GM21723 (cell line): ENCODE results near the gene RNH1.

Experiments used
- ATAC-seq: cut with Tn5 transposase; IDR thresholded peaks from one replicate; pipeline ENCODE4 v1.9.1; 2021; ENCODE audit warnings: mild to moderate bottlenecking, moderate library complexity; ENCODE audit not compliant: unreplicated experiment

The RNH1 gene

DNA sequence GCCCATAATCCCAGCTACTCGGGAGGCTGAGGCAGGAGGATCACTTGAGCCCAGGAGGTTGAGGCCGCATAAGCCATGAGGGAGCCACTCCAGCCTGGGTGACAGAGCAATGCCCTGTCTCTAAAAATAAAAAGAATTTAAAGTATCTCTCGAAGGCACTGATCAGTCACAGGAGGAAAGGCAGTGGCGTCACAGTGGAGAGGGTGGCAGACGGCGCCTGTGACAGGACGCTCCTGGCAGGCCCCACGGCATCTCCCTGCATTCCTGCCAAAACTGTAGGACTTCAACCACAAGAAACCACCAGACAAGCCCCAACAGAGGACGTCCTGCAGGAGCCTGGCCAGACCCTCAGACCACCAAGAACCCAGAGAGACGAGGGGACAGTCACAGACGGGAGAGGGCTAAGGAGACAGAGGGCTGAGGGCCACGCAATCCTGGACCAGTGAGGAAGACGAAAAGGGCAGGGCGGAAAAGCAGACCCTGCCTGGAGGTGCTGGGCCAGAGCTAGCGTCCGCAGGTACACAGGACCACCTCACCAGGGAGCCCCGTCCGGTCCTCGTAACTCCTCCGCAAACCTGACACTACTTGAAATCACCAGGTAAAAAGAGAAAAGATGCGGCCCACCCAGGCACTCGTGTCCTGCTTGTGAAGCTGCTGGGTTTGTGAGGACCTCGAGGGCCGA, 5.9 kb downstream of the RNH1 start:
- no peak for ATAC-seq

DNA sequence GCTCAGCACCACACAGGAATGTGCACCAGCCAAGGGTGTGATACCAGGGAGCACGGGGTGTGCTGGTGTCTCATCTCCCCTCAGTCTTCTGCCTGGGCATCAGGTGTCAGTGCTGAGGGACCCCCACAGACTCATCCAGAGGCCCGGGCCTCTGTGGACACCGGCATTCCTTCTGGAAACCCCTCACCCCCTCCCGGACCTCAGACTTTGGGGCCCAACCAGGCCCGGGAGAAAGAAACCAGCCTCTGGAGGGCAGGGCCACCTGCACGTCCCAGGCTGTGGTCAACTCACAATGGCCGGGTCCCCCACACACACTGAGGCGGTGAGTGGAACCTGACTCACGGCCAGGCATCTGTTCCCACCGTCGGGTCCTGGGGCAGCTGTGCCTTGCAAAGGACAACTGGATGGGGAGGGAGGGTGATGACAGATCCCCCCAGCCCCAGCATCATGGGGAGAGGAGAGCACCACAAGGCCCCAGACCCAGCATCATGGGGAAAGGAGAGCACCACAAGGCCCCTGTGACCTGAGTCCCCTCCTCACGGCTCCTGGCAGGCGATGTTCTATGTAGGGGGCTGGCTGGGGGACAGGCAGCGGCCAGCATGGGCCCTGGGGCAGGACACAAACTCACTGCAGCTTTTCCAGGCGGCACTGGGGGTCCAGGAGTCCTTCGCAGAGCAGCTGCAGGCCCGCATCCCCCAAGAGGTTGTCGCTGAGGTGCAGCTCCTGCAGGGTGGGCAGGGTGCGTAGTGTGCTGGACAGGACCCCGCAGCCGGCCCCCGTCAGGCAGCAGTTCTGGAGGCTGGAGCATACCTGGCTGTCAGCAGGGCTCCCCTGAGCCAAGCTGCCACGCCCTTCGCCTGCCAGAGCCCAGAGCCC, 7.6 kb downstream of the RNH1 start:
- no peak for ATAC-seq

DNA sequence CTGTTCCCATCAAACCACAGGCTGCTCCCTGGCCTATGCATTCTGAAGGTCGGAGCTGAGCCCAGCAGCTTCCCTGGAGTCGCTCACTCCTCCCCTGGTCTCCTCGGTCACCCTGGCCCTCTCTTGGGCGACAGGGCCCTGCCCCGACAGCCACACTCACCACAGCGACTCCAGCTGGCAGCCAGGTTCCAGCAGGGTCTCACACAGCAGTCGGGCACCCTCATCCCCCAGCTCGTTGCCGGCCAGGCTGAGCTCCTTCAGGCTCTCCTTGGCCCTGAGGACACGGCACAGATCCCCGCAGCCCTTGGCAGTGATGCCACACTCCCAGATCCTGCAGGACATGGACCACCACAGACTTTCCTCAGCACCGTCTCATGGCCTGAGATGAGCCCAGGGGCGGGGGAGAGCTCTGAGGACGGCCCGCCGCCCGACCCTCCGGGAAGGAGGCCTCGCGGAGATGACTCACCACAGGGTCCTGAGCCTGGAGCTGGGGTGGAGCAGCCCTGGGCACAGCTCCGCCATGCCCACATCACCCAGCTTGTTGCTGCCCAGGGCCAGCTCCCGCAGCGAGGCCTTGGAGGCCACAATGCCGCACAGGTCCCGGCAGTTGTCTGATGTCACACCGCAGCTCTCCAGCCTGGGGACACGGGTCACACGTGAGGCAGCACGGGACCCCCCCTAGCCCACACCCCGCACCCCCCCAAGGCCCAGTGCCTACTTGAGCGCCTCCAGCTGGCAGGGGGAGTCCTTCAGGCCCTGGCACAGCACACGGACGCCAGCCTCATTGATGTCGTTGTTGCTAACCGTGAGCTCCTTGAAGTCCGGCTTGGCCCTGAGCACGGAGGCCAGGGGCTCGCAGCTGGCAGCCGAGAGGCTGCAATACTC, 8.5 kb downstream of the RNH1 start:
- ATAC-seq = no peak

DNA sequence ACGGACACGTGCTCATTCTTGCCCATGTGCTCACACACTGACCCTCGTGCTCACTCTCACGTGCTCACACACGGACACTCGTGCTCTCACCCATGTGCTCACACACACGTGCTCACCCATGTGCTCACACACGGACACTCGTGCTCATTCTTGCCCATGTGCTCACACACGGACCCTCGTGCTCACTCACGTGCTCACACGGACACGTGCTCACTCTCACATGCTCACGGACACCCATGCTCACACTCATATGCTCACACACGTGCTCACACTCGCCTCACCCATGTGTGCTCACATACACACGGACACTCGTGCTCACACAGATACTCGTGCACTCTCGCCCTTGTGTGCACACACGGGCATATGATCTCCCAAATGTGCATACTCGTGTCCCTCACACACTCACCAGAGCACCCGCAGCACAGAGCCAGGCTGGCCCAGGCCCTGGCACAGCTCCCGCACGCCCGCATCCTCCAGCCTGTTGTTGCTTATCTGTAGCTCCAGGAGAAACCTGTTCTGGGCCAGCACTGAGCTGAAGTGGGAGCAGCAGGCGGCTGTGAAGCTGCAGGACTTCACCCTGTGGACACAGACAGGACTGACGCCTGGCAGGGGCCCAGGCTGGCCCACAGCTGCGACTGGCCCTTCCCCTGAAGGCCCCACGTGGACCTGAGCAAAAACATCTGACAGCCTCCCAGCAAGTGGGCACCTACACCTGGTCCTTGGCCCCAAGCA, 9.3 kb downstream of the RNH1 start:
- no peak for ATAC-seq

DNA sequence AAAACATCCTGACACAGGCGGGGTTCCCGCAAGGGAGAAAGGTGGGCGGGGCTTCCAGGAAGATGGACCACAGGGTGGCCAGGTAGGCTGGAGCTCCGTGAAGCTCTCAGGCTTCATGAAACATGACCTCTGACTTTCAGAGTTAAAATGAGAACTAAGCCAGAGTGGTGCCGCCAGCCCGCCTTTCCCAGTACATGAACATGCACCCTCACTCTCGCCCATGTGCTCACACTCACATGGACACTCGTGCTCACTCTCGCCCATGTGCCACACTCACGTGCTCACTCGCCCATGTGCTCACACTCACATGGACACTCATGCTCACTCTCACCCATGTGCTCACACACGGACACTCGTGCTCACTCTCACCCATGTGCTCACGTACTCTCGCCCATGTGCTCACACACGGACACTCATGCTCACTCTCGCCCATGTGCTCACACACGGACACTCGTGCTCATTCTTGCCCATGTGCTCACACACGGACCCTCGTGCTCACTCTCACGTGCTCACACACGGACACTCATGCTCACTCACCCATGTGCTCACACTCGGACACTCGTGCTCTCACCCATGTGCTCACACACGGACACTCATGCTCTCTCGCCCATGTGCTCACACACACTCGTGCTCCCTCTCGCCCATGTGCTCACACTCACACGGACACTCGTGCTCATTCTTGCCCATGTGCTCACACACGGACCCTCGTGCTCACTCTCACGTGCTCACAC, 10.0 kb downstream of the RNH1 start:
- ATAC-seq = no peak

DNA sequence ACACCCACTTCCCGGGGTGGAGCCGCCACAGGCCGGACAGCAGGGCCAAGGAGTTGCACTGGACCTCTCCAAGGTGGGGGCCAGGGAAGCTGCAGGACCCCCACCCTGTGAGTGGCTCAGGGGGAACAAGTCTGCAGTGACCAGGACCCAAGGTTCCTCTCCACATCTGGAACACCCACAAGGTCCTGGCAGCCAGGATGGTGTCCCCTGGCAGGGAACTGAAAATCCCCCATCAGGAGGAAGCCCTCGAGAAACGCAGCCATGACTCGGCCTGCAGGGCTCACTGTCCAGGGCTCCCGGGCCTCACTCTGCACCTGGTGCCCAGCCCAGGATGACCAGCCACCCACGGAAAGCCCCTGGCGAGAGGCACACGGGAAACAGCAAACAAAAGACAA, 11.5 kb downstream of the RNH1 start:
- no peak for ATAC-seq

DNA sequence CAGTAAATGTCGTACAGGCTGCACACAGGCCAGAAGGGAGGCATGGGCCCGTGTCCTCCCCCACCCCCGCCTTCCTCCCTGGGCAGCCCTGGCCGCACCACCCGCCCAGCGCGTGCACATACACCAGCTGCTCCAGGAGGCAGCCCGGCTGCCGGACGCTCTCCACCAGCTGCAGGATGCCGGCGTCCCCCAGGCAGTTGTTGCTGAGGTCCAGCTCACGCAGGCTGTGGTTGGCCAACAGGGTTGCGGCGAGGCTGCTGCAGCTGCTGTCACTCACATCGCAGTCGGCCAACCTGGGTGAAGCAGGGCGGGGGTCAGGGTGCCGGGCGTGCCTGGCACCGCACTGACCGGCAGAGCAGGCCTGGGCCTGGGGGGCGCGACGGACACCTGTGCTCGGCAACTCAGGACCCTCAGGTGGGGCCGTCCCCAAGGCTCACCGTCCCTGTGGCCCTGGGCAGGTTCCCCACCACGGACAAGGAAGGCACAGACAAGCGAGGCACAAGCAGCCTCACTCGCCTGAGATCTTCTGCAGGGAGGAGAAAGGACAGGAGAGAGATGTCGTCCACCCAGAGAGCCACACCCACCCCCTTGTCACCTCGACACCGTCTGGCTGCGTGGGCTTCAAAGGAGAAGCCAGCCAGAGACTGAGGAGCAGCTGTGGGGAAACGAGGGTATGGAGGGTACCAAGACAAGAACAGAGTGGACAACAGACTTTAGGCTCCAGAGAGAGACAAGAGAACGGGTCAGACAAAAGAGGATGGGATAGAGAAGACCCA, 12.1 kb downstream of the RNH1 start:
- no peak for ATAC-seq

DNA sequence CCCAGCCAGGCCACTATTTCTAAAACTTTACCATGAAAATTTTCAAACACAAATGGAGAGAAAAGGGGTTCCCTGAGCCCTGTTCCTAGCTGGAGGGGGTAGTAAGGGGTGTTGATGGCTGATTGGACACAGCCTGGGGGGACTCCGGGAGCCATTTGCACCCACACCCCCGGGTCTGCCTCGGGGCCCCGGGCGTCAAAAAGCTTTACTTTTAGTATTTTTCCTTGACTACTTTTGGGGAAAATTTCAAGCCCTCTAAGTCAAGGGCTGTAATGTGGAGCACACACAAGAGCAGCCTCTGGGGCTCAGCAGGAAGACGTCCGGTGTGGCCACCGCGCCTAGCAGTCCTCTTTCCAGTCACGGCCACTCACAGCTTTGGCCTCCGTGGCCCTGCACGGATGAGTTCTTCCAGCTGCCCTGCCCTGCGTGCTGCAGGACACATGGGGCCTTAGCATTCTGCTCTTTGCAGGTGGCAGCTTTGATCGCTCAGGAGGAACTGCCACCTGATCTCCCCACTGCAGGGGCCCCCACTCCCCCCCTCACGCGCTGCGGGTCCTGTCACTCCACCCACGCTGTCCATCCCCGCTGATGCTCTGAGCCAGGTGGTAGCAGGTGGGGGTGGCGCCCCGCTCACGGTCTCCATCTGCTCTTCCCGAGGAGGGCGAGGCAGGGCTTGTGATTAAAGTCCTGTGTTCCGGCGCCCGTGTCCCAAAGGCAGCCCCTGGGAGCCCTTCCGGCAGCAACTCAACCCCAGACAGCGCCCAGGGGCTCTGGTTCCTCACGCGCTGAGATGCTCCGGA, 14.4 kb downstream of the RNH1 start:
- ATAC-seq = no peak

DNA sequence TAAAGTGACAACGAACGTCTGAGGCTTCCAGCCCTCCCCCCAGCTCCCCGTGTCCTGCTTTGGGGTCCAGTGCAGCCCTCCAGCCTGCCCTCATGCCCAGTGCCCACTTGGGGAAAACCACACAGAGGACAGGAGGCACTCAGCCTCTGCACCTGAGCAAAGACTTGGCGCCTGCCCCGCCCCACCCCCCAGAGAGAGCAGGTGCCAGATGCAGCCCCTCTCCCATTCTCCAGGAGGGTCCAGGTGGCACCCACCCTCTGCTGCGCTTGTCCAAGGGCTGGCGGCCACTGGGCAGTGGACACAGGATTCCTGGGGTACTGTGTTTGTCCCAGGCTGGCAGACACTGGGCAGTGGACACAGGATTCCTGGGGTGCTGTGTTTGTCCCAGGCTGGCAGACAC, 15.7 kb downstream of the RNH1 start:
- no peak for ATAC-seq

DNA sequence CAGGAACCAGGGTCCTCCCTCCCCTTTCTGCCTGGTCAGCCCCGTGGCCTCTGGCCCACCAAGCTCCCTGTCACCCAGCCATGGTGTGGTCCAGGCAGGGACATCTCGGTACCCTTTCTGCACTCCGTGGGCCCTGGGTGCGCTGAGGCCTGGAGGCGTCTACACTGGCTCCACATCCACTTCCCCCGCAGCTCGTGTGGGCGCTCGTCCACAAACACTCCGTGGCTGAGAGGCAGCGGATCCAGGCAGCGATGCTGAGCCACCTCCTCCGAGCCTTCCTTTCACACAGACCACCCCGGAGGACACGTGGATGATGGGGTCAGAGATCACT, 16.1 kb downstream of the RNH1 start:
- no peak for ATAC-seq

DNA sequence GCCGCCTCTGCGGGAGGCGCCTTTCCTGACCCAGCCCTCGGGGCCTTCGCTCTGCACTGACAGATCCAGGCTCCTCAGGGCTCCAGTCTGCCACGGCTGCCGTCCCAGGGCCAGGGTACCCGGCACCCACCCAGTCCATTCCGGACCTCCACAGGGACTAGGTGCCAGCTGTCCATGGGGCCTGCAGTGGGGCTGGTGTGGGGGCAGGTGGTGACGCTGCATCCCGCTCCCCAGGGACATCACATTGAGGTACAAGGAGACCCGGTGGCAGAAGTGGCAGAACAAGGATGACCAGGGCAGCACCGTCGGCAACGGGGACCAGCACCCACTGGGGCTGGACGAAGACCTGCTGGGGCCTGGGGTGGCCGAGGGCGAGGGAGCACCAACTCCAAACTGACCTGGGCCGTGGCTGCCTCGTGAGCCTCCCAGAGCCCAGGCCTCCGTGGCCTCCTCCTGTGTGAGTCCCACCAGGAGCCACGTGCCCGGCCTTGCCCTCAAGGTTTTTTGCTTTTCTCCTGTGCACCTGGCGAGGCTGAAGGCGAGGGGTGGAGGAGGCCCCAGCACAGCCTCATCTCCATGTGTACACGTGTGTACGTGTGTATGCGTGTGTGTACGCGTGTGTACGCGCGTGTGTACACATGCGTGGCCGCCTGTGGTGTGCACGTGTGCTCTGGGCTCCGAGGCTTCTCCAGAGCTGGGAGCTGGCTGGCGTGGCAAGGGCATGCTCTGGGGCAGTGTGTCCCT, 16.7 kb downstream of the RNH1 start:
- no peak for ATAC-seq

DNA sequence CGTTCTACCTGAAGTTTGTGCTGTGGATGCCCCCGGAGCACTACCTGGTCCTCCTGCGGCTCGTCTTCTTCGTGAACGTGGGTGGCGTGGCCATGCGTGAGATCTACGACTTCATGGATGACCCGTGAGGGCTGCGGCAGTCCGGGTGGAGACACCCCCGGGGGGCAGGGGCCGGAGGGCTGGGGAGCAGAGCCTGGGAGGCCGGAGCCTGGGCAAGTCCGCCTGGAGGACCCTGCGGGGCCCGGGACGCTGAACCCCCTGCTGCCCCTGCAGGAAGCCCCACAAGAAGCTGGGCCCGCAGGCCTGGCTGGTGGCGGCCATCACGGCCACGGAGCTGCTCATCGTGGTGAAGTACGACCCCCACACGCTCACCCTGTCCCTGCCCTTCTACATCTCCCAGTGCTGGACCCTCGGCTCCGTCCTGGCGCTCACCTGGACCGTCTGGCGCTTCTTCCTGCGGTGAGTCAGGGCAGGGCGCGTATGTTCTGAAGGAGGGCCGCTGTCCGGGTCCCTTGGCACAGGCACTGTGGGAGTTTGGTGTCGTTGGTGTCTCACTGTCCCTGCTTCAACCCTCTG, 17.3 kb downstream of the RNH1 start:
- no peak for ATAC-seq

DNA sequence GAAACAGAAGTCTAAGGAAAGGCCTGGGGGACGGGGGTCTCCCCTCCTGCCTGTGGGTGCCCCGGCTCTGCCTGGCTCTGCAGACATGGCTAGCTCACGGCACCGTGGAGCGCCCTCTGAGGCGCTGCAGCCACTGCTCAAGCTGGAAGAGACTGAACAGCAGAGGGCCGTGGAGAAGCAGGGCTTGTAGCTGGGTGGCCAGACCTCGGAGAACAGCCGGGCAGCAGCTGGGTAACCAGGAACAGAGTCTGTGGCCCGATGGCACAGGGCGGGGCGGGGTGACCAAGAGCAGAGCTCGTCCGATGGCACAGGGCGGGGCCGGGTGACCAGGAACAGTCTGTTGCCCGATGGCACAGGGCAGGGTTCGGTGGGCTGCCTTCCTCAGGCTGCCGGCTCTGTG, 18.1 kb downstream of the RNH1 start:
- ATAC-seq = no peak

DNA sequence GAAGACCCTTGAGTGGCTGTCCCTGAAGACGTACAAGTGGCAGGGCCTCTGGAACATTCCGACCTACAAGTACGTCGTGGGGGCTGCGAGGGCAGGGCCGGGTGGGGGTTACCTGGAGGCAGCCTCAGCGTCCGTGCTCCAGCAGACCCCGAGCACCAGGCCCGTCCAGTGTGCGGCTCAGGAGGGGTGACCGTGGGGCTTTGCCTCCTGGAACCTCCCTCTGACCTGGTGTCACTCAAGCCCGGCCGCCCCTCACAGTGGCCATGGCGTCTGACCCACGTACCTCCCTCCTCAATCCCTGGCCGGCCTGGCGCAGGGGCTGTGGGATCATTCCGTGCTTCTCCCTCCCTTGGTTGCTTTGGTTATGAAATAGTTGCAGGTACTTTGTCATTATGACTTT, 18.5 kb downstream of the RNH1 start:
- ATAC-seq = no peak

DNA sequence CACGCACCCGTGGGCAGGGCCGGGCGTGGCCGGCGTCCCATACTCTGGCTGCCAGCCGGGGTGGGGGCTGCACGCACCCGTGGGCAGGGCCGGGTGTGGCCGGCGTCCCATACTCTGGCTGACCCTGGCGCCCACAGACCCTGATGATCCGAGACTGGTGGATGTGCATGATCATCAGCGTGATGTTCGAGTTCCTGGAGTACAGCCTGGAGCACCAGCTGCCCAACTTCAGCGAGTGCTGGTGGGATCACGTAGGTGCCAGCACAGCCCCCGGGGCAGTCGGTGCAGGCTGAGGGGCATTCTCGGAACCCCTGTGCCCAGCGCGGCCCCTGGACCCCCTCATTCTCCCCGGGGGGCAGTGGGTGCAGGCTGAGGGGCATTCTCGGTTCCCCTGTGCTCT, 19.0 kb downstream of the RNH1 start:
- no peak for ATAC-seq

DNA sequence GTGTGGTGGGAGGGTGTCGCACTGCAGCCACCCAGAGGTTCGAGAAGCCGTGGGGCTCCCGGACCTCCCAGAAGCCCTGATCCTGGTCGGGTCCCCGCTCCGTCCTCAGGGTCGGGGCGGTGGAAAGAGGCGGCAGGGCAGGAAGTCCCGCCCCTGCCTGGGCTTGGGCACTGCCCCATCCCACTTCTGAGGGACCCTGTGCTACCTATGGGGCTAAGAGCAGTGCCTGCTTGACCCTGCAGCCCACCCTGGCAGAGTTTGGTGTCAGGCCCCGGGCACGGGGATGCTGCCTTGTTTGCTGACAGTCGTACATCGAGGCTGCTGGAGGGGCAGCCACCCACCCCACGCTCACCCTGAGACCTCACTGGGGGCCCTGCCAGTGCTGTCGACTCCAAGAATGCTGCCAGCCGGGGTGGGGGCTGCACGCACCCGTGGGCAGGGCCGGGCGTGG, 19.4 kb downstream of the RNH1 start:
- ATAC-seq = no peak

DNA sequence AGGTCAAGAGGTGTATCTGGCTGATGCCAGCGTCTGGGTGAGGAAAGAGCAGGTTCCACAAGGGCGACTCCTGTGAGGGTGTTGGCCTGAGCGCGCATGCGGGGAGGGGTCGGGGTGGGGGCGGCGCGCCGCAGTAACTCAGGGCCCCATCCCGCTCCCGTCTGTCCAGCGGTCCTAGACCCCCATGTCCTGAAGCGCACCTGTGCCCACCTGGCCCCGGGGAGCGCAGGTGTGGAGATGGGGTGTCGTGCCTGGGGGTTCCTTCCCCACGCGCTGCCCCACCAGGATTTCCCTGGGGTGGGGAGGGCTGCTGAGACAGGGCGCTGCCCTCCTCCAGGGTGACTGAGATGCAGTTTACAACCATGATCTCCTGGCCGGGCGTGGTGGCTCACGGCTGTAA, 20.9 kb downstream of the RNH1 start:
- no peak for ATAC-seq

DNA sequence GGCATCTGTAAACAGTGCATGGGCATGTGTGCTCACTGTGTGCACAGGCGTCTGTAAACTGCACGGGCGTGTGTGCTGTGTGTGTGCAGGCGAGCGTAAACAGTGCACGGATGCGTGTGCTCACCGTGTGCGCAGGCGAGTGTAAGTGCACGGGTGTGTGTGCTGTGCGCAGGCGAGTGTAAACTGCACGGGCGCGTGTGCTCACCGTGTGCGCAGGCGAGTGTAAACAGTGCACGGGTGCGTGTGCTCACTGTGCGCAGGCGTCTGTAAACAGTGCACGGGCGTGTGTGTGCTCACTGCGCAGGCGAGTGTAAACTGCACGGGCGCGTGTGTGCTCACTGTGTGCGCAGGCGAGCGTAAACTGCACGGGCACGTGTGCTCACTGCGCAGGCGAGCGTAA, 22.4 kb downstream of the RNH1 start:
- ATAC-seq = no peak
